HCT116 (cell line): ENCODE results near the gene ZNF576. TPM values are rescaled to one million over a fixed set of nuclear protein-coding genes. Genes with fewer than 3 reads are reported as not detected.

Experiments used
- total RNA-seq: library from RNA; stranded (reverse); gene quantifications from one replicate; pipeline ENCODE4 v1.2.1, GENCODE V29; 2021; ENCODE audit not compliant: unreplicated experiment

ZNF576 gene
- total RNA-seq, 1 experiment from 2014 or later = 11.2 TPM

Other genes starting within 250 kb of the ZNF576 start
- not detected for gene CD177, start 242.9 kb upstream of the ZNF576 start, total RNA-seq
- not detected for gene TEX101, start 181.7 kb upstream of the ZNF576 start, total RNA-seq
- gene LYPD3, start 131.0 kb upstream of the ZNF576 start, total RNA-seq = 3.6 TPM
- 15.5 TPM for gene PHLDB3, start 91.8 kb upstream of the ZNF576 start, total RNA-seq
- gene ETHE1, start 69.4 kb upstream of the ZNF576 start, total RNA-seq = 64.3 TPM
- gene ZNF575, start 63.4 kb upstream of the ZNF576 start, total RNA-seq = 1.9 TPM
- gene XRCC1, start 21.1 kb upstream of the ZNF576 start, total RNA-seq = 37.4 TPM
- 0.17 TPM for gene PINLYP, start 20.8 kb upstream of the ZNF576 start, total RNA-seq
- 14.6 TPM for gene IRGQ, start 461 bp upstream of the ZNF576 start, total RNA-seq
- not detected for gene SRRM5, start 15.5 kb downstream of the ZNF576 start, total RNA-seq
- gene ZNF428, start 23.0 kb downstream of the ZNF576 start, total RNA-seq = 39.6 TPM
- gene CADM4, start 43.3 kb downstream of the ZNF576 start, total RNA-seq = 28.7 TPM
- 98.1 TPM for gene PLAUR, start 73.6 kb downstream of the ZNF576 start, total RNA-seq
- not detected for gene IRGC, start 119.5 kb downstream of the ZNF576 start, total RNA-seq
- gene SMG9, start 158.4 kb downstream of the ZNF576 start, total RNA-seq = 80.2 TPM
- gene KCNN4, start 184.4 kb downstream of the ZNF576 start, total RNA-seq = 72.9 TPM
- gene LYPD5, start 205.9 kb downstream of the ZNF576 start, total RNA-seq = 7.6 TPM
- 7.6 TPM for gene ZNF283, start 230.7 kb downstream of the ZNF576 start, total RNA-seq